ENCODE measurements around the gene PFN1. TPM values are rescaled to one million over a fixed set of nuclear protein-coding genes. Genes with fewer than 3 reads are reported as not detected.

PFN1 gene
- total RNA-seq, 4 donors from 2014 or later = 520 to 970 (median 715) TPM

DNA sequence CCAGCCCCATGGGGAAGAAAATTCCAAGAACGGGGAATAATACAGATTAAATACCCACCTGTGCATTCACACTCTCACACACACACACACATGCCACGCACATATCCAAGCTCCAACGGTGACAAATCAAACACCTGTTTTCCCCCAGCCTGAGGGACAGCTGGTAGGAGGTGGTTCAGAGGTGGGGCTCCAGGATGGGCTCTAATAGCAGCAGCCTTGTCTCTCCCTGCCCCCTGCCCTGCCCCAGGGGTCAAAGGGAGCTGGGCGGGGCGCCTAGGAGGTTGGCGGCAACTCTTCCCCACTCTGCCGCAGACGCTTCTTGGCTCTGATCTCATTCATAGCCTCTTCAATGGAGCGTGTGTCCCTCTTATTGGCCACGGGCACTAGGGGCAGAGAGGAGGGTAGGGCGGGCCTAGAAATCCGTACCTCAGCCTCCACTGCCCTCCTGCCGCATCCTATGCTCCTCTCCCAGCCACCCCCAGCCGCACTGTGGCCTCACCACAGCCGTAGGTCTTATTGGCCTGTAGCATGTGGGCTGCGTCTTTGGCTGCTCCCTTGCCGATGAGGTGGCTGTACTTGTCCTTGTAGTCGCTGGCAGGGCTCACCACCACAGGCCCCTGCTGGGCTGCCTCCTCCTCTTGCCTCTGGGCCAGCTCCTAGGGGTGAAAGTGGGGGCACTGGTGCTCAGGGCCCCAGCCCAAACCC is 11.1 kb upstream of the PFN1 start:
- H3K27me3 ChIP-seq = no peaks in the 10 kb centered on the region
- H3K9me3 ChIP-seq = no peaks in the 10 kb centered on the region
- 82 to 93% methylated on average over 12 to 18 of the region's 18 CpGs for WGBS, 2 donors
- no peaks in the 10 kb centered on the region for H3K4me1 ChIP-seq
- TF ChIP-seq, protein P1, sequence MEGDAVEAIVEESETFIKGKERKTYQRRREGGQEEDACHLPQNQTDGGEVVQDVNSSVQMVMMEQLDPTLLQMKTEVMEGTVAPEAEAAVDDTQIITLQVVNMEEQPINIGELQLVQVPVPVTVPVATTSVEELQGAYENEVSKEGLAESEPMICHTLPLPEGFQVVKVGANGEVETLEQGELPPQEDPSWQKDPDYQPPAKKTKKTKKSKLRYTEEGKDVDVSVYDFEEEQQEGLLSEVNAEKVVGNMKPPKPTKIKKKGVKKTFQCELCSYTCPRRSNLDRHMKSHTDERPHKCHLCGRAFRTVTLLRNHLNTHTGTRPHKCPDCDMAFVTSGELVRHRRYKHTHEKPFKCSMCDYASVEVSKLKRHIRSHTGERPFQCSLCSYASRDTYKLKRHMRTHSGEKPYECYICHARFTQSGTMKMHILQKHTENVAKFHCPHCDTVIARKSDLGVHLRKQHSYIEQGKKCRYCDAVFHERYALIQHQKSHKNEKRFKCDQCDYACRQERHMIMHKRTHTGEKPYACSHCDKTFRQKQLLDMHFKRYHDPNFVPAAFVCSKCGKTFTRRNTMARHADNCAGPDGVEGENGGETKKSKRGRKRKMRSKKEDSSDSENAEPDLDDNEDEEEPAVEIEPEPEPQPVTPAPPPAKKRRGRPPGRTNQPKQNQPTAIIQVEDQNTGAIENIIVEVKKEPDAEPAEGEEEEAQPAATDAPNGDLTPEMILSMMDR (IDR thresholded peaks at IDR 0.05) = no peak
- no peak for TF ChIP-seq POLR2A (IDR thresholded peaks at IDR 0.05)
- H3K27ac ChIP-seq = no peak overlapping the region
- peaks cover 0 to 52% (median 15%) of the 10 kb centered on the region in 3 donors for H3K36me3 ChIP-seq
- no peak overlapping the region for H3K4me3 ChIP-seq
- intact Hi-C loops (cut with DNase I) = no loop called here
- DNase-seq = no peak

DNA sequence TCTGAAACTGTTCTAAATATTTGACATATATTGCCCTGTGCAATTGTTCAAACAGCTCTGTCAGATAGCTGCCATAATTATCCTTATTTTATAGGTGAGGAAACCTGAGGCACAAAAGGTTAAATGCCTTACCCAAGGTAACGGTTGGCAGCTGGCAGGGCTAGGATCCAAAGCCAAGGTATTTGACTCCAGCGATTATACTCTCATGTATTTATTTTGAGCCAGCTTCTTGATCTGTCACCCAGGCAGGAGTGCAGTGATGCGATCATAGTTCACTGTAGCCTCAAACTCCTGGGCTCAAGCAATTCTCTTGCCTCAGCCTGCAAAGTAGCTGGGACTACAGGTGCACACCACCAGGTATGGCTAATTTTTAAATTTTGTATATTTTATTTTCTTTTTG is 9.8 kb upstream of the PFN1 start:
- H3K27me3 ChIP-seq = no peaks in the 10 kb centered on the region
- DNase-seq = no peak

DNA sequence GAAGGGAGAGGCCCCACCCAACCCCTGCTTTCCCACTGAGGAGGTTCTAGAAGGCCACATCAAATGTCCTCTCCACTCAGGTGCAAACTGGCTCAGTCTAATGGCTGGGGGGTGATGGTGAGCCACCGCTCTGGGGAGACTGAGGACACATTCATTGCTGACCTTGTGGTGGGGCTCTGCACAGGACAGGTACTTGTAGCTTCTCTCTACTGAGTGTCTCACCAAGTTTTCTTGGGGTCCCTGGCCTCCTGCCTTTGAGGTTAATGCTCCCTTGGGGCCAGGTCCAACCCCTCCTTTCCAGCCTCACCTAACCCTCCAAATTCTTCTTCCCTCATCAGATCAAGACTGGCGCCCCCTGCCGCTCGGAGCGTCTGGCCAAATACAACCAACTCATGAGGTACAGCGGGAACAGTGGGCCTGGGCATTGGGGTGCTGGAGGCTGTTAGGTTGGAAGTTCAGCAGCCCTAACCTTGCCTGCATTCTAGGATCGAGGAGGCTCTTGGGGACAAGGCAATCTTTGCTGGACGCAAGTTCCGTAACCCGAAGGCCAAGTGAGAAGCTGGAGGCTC is 8.2 kb upstream of the PFN1 start:
- no peak for DNase-seq
- intact Hi-C loops (cut with DNase I) = no loop called here
- Histone ChIP-seq H3K4me3 (no peak overlapping the region), H3K27me3 (no peaks in the 10 kb centered on the region), H3K36me3 (peaks cover 0 to 43% (median 15%) of the 10 kb centered on the region in 3 donors), H3K9me3 (no peaks in the 10 kb centered on the region), H3K4me1 (peaks cover 0 to 7% (median 0%) of the 10 kb centered on the region in 3 donors), H3K27ac (no peak overlapping the region)
- WGBS, 2 donors = 76 to 88% methylated on average over 6 to 8 of the region's 10 CpGs
- TF ChIP-seq POLR2A (IDR thresholded peaks at IDR 0.05) = no peak
- TF ChIP-seq, protein P1 (IDR thresholded peaks at IDR 0.05) = peak in 1 of 6 experiments; percentile 33

More for the DNA sequence above, 9.8 kb upstream of the PFN1 start:
- Histone ChIP-seq H3K36me3 (peaks cover 0 to 52% (median 15%) of the 10 kb centered on the region in 3 donors), H3K27ac (no peak overlapping the region), H3K4me3 (no peak overlapping the region), H3K9me3 (no peaks in the 10 kb centered on the region), H3K4me1 (peaks cover 0 to 7% (median 0%) of the 10 kb centered on the region in 3 donors)
- TF ChIP-seq, protein P1 (IDR thresholded peaks at IDR 0.05) = no peak
- no peak for TF ChIP-seq POLR2A (IDR thresholded peaks at IDR 0.05)
- intact Hi-C loops (cut with DNase I) = no loop called here
- WGBS, 2 donors = 64 to 76% methylated on average over 3 of the region's 3 CpGs

GRCh38 chr17:4955091-4955490 is 6.8 kb upstream of the PFN1 start:
- TF ChIP-seq, protein P1 (IDR thresholded peaks at IDR 0.05) = no peak
- no peak for TF ChIP-seq POLR2A (IDR thresholded peaks at IDR 0.05)
- DNase-seq = no peak
- no peak overlapping the region for H3K4me3 ChIP-seq
- H3K27ac ChIP-seq = no peak overlapping the region
- no peaks in the 10 kb centered on the region for H3K9me3 ChIP-seq
- no peaks in the 10 kb centered on the region for H3K27me3 ChIP-seq
- H3K4me1 ChIP-seq = peaks cover 5 to 18% (median 7%) of the 10 kb centered on the region in 3 donors
- intact Hi-C loops (cut with DNase I) = no loop called here
- H3K36me3 ChIP-seq = peaks cover 0 to 28% (median 11%) of the 10 kb centered on the region in 3 donors
- WGBS, 2 donors = 84 to 90% methylated on average over 2 to 5 of the region's 8 CpGs

GRCh38 chr17:4953451-4953961 is 5.2 kb upstream of the PFN1 start:
- 24 to 57% methylated on average over 6 to 13 of the region's 14 CpGs for whole genome bisulfite sequencing, 2 donors
- Histone ChIP-seq H3K4me3 (no peak overlapping the region), H3K27me3 (no peaks in the 10 kb centered on the region), H3K36me3 (peaks cover 0 to 12% (median 0%) of the 10 kb centered on the region in 3 donors), H3K4me1 (peaks cover 6 to 32% (median 8%) of the 10 kb centered on the region in 3 donors), H3K9me3 (no peaks in the 10 kb centered on the region), H3K27ac (peak overlapping the region in 1 of 4 donors; percentile 26)
- TF ChIP-seq POLR2A (IDR thresholded peaks at IDR 0.05) = no peak
- TF ChIP-seq, protein P1 (IDR thresholded peaks at IDR 0.05) = no peak
- DNase-seq = no peak
- intact Hi-C loops (cut with DNase I) = no loop called here
